OCI-LY1 (cell line): ENCODE results near the gene CEACAM21.

Experiments used
- EZH2 ChIP-seq: fragments of 200-600 bp; sonication (generic), shearing (Covaris generic); IDR thresholded peaks from 2 replicates; pipeline ENCODE4 v1.8.0; 2017; ENCODE audit warnings: borderline replicate concordance, mixed run types, mild to moderate bottlenecking, antibody characterized with exemption, low read length, moderate library complexity, mixed read lengths
- TF ChIP-seq, protein P1 (sequence below): fragments of 200-600 bp; sonication (generic), shearing (Covaris generic); IDR thresholded peaks from 2 replicates; pipeline ENCODE4 v1.5.1; 2017; ENCODE audit warnings: mild to moderate bottlenecking, antibody characterized with exemption, low read length, moderate library complexity, mixed read lengths

DNA sequence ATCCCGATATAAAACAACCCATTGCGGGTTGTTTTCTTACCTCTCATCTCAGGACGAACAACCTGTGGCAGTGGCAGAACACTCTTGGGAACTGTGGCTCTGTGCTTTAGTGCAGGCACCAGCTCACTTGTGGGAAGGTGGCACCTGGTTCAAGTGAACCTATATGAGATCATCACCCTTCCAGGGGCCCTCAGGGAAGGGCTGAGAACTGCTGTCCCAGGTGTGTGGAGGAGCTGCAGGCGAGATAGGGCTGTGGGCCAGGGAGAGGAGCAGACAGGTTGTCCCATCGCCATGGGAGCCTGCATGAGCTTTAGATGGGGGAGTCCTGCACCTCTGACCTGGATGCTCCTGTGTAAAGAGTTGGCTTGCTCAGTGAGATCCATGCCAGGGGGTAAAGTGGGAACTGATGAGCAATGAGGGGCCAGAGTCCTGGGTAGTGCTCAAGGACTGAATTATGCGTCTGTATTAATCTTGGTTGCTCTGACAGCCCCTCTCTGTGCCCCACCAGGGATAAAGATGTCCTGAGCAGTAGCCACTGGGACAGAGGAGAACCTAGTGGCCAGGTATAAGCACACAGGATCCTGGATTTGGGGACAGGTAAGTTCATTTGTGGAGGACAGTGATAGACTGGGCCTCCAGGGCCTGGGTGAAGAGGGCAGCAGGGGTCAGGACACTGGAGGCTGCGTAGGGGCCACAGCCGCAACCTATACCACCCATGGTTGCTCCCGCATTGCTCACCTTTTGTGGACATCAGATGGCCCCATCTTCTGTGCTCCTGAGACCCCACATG, 42.2 kb downstream of the CEACAM21 start:
- TF ChIP-seq, protein P1, sequence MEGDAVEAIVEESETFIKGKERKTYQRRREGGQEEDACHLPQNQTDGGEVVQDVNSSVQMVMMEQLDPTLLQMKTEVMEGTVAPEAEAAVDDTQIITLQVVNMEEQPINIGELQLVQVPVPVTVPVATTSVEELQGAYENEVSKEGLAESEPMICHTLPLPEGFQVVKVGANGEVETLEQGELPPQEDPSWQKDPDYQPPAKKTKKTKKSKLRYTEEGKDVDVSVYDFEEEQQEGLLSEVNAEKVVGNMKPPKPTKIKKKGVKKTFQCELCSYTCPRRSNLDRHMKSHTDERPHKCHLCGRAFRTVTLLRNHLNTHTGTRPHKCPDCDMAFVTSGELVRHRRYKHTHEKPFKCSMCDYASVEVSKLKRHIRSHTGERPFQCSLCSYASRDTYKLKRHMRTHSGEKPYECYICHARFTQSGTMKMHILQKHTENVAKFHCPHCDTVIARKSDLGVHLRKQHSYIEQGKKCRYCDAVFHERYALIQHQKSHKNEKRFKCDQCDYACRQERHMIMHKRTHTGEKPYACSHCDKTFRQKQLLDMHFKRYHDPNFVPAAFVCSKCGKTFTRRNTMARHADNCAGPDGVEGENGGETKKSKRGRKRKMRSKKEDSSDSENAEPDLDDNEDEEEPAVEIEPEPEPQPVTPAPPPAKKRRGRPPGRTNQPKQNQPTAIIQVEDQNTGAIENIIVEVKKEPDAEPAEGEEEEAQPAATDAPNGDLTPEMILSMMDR = no peak
- TF ChIP-seq EZH2 = no peak
